IPS-18c (cell line): Measurements from ENCODE around the gene KLHDC3.
A peak's percentile ranks its signal among the peaks of the same experiment; 100 is the strongest.

Experiments used
- H3K4me3 ChIP-seq: 2 replicates; pipeline ENCODE4 v1.7.0; 2013; ENCODE audit warnings: low read depth, mild to moderate bottlenecking, low read length, moderate library complexity; ENCODE audit not compliant: insufficient read depth
- H3K9me3 ChIP-seq: one replicate; pipeline ENCODE4 v1.6.1; 2013; ENCODE audit warnings: mild to moderate bottlenecking, low read length, moderate library complexity; ENCODE audit not compliant: control insufficient read depth, insufficient read depth

KLHDC3 gene, protein sequence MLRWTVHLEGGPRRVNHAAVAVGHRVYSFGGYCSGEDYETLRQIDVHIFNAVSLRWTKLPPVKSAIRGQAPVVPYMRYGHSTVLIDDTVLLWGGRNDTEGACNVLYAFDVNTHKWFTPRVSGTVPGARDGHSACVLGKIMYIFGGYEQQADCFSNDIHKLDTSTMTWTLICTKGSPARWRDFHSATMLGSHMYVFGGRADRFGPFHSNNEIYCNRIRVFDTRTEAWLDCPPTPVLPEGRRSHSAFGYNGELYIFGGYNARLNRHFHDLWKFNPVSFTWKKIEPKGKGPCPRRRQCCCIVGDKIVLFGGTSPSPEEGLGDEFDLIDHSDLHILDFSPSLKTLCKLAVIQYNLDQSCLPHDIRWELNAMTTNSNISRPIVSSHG

GRCh38 chr6:43013843-43014433 lies at the start of gene KLHDC3, which contains the start of gene MEA1:
KLHDC3 (plus strand) TSS chr6:43014249; CDS start chr6:43017193, 2,944 bp downstream.
MEA1 (minus strand) TSS chr6:43013946; CDS start chr6:43013813, 133 bp downstream.
- Histone ChIP-seq H3K4me3 (peak within 1 kb of the TSS; percentile 71), H3K9me3 (no peaks in the 10 kb centered on the region)

GRCh38 chr6:42966571-42966970 lies 47.5 kb upstream of the KLHDC3 start:
- Histone ChIP-seq H3K4me3 (no peak overlapping the region), H3K9me3 (no peaks in the 10 kb centered on the region)

DNA sequence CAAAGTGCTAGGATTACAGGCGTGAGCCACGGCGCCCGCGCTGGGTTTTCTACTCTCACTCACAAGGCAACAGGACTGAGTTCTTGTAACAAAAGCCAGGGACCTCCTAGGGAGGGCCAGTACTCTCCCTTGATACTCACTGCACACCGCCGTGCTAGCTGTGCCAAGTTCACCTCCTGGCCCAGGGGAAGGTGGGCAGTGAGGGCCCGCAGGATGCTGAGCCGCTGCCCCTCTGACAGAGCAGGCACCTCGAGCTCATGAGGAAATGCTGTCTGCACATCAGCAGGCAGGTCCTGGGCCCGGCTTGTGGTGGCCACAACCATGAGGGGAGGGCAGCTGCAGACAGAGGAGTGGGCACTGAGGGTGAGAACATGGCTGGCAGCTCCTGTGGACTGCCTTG lies 46.8 kb upstream of the KLHDC3 start:
- Histone ChIP-seq H3K9me3 (no peaks in the 10 kb centered on the region), H3K4me3 (no peak overlapping the region)

DNA sequence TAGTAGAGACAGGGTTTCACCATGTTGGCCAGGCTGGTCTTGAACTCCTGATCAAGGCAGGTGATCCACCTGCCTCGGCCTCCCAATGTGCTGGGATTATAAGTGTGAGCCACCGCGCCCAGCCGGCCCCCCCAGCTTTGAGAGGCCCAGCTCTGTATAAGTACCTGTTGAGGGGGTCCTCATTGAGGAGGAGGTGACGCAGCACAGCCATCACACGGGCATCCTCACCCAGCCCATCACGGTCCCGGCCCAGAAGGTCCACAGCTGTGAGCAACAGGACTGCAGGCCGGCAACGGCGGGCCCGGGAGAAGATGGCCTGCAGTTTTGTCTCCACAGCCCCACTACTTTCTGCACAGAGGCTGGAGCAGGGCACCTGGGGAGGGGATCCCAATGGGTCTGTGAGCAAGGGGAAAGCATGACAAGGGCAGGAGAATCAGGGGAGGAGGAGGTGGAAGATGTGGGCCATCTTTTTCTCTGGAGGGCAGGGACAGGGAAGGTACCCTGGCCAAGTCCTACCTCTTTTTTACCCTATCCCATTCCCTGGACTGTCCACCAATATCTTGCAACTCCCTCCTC lies 45.8 kb upstream of the KLHDC3 start:
- Histone ChIP-seq H3K9me3 (no peaks in the 10 kb centered on the region), H3K4me3 (no peak overlapping the region)

GRCh38 chr6:42968783-42969182 lies 45.3 kb upstream of the KLHDC3 start:
- H3K4me3 ChIP-seq: no peak overlapping the region
- no peaks in the 10 kb centered on the region for H3K9me3 ChIP-seq

- Histone ChIP-seq H3K4me3 (no peak overlapping the region), H3K9me3 (no peaks in the 10 kb centered on the region)
Measured at GRCh38 chr6:42969431-42969830, 44.6 kb upstream of the KLHDC3 start.

DNA sequence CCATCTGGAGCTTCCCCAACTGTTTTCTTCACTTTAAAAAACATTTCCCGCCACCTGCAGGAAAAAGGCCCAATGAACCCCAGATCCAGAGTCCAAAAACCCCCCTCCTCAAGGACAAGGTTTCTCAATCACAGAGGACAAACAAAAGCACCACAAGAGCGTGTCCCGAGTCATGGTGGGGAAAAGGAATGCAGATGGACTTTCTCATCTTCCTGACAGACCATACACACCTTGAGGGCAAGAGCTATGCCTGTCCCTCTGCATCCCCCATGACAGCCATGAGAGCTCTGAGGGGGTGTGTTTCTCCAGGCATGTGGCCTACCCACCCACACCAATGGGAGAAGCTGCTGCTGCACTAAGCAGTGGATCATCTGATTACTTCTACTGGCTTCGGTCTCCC lies 44.1 kb upstream of the KLHDC3 start:
- no peak overlapping the region for H3K4me3 ChIP-seq
- no peaks in the 10 kb centered on the region for H3K9me3 ChIP-seq

DNA sequence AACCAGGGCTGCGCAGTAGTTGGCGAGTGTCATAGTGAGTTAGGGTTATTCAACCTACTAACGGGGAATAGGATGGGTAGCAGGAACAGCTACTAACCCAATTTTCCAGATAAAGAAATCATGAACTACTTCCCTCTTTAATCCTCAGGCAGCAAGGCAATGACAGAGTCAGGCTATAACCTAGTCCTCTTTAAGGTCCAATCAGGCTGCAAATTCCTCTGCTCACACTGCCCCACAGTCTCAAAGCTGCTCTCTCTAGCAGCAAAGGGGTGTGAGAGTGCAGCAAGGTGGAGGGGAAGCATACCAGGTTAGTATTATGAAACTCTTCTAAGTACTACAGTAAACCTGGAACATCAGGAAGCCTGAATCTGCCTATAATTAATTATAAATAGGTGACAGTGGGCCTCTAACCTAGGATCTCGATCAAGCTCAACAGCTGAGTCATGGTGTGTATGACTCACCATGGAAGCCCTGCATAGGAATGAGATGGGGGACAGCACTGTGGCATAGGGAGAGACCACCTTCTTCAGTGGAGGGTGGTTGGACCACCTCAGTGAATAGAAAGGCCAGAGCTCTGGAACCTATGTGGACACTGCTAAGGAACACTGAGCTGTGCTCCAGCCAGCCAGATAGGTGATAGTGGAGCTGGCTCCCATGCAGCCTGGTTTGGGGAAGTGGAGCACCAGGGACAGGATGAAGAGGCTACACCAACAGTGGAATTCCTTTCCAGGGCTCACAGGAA lies 43.0 kb upstream of the KLHDC3 start:
- Histone ChIP-seq H3K4me3 (no peak overlapping the region), H3K9me3 (no peaks in the 10 kb centered on the region)

- Histone ChIP-seq H3K4me3 (no peak overlapping the region), H3K9me3 (no peaks in the 10 kb centered on the region)
Measured at GRCh38 chr6:42971746-42972327, 42.2 kb upstream of the KLHDC3 start.

GRCh38 chr6:42973926-42974325 lies 40.1 kb upstream of the KLHDC3 start:
- no peak overlapping the region for H3K4me3 ChIP-seq

GRCh38 chr6:42974919-42975505 lies 39.0 kb upstream of the KLHDC3 start:
- no peak overlapping the region for H3K4me3 ChIP-seq
- no peaks in the 10 kb centered on the region for H3K9me3 ChIP-seq

More at GRCh38 chr6:42973926-42974325, 40.1 kb upstream of the KLHDC3 start:
- no peaks in the 10 kb centered on the region for H3K9me3 ChIP-seq

- H3K9me3 ChIP-seq: no peaks in the 10 kb centered on the region
- H3K4me3 ChIP-seq: peak overlapping the region; percentile 82
Measured at GRCh38 chr6:42978487-42978838, 35.6 kb upstream of the KLHDC3 start.

DNA sequence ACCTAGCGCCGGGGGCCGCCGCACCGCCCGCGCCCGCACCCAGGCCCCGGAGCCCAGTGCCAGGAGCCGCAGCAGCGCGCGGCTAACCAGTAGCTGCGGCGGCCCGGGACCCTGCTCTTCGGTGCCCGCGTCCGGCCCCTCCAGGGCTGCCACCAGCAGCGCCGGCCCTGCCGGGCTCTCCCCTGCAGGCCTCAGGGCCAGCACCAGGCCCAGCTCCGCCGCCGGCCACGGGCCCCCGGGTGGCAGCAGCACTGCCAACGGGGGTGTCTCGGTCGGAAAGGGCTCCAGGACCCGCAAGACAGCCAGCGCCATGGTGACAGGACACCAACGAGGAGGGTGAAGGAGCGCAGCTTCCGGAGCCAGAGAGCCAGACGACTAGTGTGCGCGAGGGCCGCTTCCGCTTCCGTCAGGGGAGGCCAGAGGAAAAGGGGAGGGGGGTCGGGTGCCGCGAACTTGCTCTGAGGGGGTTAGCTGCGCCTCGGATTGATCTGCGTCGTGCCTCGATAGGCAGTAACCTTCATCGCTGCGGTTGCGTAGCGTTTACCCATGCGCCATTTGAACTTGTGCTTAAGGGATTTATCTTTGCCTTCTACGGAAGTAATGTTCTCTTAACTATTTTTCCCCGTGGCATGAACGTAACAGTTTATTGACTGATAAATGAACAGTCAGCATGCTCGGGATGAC lies 35.1 kb upstream of the KLHDC3 start, which contains the start of gene PEX6:
TSS of gene PEX6 (minus strand) at position 343 of the 684 bp plus-strand sequence. CDS start at position 312, 31 bp downstream.
- Histone ChIP-seq H3K4me3 (peak within 1 kb of the TSS; percentile 82), H3K9me3 (no peaks in the 10 kb centered on the region)

- peak overlapping the region; percentile 82; the same call in 1 of the 2 replicates for H3K4me3 ChIP-seq
- H3K9me3 ChIP-seq: no peaks in the 10 kb centered on the region
Measured at GRCh38 chr6:42979523-42980177, 34.4 kb upstream of the KLHDC3 start.

GRCh38 chr6:42981836-42982235 lies 32.2 kb upstream of the KLHDC3 start:
- Histone ChIP-seq H3K9me3 (no peaks in the 10 kb centered on the region), H3K4me3 (no peak overlapping the region)
